Endothelial cell (in vitro differentiated cells): ENCODE data around the gene SYTL1. TPM values are rescaled to one million over a fixed set of nuclear protein-coding genes. Genes with fewer than 3 reads are reported as not detected.
A peak's percentile ranks its signal among the peaks of the same experiment; 100 is the strongest.

ENCODE experiments used
- DNase-seq: peaks from one replicate; pipeline ENCODE4 v3.0.0; 2021; ENCODE audit warnings: low spot score
- H3K27ac Mint-ChIP-seq: one replicate; pipeline ENCODE4 v1.8.0; 2021; ENCODE audit warnings: mixed read lengths, inconsistent platforms; ENCODE audit not compliant: unreplicated experiment
- H3K27me3 Mint-ChIP-seq: one replicate; pipeline ENCODE4 v1.8.0; 2021; ENCODE audit warnings: mild to moderate bottlenecking, moderate library complexity, mixed read lengths, inconsistent platforms; ENCODE audit not compliant: unreplicated experiment
- H3K36me3 Mint-ChIP-seq: one replicate; pipeline ENCODE4 v1.8.0; 2021; ENCODE audit warnings: mild to moderate bottlenecking, low read depth, mixed read lengths, inconsistent platforms; ENCODE audit not compliant: unreplicated experiment
- H3K4me1 Mint-ChIP-seq: one replicate; pipeline ENCODE4 v1.8.0; 2021; ENCODE audit warnings: mild to moderate bottlenecking, mixed read lengths, inconsistent platforms; ENCODE audit not compliant: unreplicated experiment
- H3K4me3 Mint-ChIP-seq: one replicate; pipeline ENCODE4 v1.8.0; 2021; ENCODE audit warnings: mild to moderate bottlenecking, mixed read lengths, inconsistent platforms; ENCODE audit not compliant: unreplicated experiment
- H3K9me3 Mint-ChIP-seq: one replicate; pipeline ENCODE4 v1.8.0; 2021; ENCODE audit warnings: mixed read lengths, inconsistent platforms; ENCODE audit not compliant: unreplicated experiment
- total RNA-seq: library from RNA; stranded (reverse); fragmentation: NEBNext Ultra II Directional; extraction: Animal tissue kit (Norgen Biotek cat#: 25700); gene quantifications from one replicate; pipeline ENCODE4 v1.2.1, GENCODE V29; 2021; ENCODE audit not compliant: unreplicated experiment
- TF ChIP-seq, protein P1 (sequence below): fragments of 200-600 bp; sonication (generic); IDR thresholded peaks from one replicate; pipeline ENCODE4 v1.5.0; 2021; ENCODE audit warnings: antibody characterized with exemption; ENCODE audit not compliant: unreplicated experiment

SYTL1 gene
- total RNA-seq, 1 donor from 2014 or later, result 1.3 TPM

DNA sequence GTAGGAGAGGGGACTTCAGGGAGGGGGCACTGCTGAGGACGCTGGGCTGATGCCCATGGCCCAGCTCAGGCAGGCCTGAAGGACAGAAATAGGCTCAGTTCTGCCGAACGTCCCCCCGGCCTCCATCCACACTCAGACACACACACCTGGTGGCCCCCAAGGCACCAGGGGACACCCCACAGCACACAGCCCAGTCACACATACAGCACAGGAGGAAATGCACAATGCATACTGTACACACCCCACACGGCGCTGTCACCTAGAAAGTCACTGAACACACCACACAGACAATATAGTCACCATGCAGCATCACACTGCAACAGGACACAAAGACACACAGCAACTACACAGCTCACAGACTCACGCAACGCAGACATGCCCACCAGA, 562 bp downstream of the SYTL1 start:
- H3K9me3 Mint-ChIP-seq, result no peaks in the 10 kb centered on the region
- H3K4me3 Mint-ChIP-seq, result no peak overlapping the region
- no peak overlapping the region for H3K27ac Mint-ChIP-seq
- no peak for DNase-seq
- H3K27me3 Mint-ChIP-seq, result peaks cover 19% of the 10 kb centered on the region
- H3K4me1 Mint-ChIP-seq, result peaks cover 32% of the 10 kb centered on the region
- TF ChIP-seq, protein P1, sequence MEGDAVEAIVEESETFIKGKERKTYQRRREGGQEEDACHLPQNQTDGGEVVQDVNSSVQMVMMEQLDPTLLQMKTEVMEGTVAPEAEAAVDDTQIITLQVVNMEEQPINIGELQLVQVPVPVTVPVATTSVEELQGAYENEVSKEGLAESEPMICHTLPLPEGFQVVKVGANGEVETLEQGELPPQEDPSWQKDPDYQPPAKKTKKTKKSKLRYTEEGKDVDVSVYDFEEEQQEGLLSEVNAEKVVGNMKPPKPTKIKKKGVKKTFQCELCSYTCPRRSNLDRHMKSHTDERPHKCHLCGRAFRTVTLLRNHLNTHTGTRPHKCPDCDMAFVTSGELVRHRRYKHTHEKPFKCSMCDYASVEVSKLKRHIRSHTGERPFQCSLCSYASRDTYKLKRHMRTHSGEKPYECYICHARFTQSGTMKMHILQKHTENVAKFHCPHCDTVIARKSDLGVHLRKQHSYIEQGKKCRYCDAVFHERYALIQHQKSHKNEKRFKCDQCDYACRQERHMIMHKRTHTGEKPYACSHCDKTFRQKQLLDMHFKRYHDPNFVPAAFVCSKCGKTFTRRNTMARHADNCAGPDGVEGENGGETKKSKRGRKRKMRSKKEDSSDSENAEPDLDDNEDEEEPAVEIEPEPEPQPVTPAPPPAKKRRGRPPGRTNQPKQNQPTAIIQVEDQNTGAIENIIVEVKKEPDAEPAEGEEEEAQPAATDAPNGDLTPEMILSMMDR, result no peak
- no peaks in the 10 kb centered on the region for H3K36me3 Mint-ChIP-seq

DNA sequence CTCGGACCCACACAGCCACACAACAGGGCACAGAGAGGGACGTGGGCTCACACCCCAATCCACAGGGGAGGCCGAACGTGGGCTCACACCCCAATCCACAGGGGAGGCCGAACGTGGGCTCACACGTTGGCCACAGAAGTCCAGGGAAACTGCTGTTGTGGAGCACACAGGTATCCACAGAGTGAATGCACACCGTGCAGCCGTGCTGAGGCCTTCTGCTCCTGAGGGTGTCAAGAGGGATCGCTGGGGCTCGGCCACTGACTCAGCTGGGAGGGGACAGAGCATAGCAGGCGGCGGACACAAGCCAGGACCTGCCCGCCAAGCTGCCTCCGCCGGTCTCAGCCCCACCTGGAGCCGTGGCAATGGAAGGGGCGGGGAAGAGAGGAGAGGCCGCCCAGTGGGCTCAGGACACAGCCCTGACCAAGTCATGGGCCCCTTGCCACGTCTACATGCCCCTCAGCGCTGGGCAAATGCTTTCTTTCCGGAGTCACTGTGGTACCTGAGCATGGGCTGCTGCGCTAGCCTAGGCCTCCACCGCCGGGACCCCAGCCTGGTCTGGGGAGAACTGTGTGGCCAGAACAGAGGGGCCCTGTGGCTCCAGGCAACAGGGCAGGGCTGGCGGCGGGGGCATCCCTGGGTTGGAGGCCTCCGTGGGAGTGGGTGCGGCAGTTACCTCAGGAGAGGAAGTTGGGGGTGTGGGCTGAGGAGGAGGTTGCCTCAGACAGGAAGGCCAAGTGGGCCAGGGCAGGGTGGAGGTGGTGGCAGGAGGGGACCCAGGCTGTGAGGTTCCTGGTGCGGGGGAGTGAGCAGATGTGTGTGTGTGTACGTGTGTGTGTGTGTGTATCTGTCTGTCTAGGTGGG, 1.2 kb downstream of the SYTL1 start:
- Mint-ChIP-seq H3K4me1 (peaks cover 32% of the 10 kb centered on the region), H3K27me3 (peaks cover 19% of the 10 kb centered on the region), H3K36me3 (no peaks in the 10 kb centered on the region), H3K4me3 (peak overlapping the region; percentile 31), H3K9me3 (no peaks in the 10 kb centered on the region), H3K27ac (no peak overlapping the region)
- TF ChIP-seq, protein P1, result no peak
- no peak for DNase-seq

DNA sequence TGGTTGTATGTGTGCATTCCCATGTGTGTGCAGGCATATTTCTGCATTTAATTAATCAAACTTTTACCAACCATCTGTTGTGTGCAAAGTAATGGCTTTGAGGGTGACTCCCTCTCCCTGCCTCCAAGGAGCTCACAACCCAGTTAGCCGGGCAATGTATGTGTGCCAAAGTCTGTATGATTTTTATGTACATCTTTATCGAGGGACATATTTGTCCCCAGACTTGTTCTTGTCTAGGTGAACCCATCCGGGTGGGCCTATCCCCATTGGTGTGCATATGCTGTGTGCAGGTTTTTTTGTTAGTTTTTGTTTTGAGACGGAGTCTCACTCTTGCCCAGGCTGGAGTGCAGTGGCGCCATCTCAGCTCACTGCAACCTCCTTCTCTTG, 1.8 kb downstream of the SYTL1 start:
- Mint-ChIP-seq H3K4me1 (peaks cover 29% of the 10 kb centered on the region), H3K9me3 (no peaks in the 10 kb centered on the region), H3K27ac (no peak overlapping the region), H3K4me3 (peak overlapping the region; percentile 31), H3K27me3 (peaks cover 17% of the 10 kb centered on the region), H3K36me3 (no peaks in the 10 kb centered on the region)
- TF ChIP-seq, protein P1, result no peak
- DNase-seq, result no peak

DNA sequence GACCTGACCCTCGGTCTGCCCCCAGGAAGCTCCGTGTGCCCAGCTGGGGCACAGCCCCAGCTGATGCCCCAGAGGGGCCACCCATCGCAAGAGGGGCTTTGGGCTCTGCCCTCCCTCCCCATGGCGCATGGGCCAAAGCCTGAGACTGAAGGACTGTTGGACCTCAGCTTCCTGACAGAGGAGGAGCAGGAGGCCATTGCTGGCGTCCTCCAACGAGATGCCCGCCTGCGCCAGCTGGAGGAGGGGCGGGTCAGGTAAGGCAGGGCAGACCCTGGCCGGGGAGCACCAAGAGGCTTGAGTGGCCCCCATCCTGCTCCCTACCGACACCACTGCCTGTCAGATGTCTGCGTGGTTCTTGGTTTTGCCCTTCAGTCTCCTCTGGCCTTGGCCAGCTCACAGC, 3.5 kb downstream of the SYTL1 start:
- peaks cover 12% of the 10 kb centered on the region for H3K27me3 Mint-ChIP-seq
- no peak overlapping the region for H3K27ac Mint-ChIP-seq
- H3K4me1 Mint-ChIP-seq, result peaks cover 17% of the 10 kb centered on the region
- no peaks in the 10 kb centered on the region for H3K36me3 Mint-ChIP-seq
- TF ChIP-seq, protein P1, result no peak
- no peak for DNase-seq
- H3K4me3 Mint-ChIP-seq, result no peak overlapping the region
- H3K9me3 Mint-ChIP-seq, result no peaks in the 10 kb centered on the region

DNA sequence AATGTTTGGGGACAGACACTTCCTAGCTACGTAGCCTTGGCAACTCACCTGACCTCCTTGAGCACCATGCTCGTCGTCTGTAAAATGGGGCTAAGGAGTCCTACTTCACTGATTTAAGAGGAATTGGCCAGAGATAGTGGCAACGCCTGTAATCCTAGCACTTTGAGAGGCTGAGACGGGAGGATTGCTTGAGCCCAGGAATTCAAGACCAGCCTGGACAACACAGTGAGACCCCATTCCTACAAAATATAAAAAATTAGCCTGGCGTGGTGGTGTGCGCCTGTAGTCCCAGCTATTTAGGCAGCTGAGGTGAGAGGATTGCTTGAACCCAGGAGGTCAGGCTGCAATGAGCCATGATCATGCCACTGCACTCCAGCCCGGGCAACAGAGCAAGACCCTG, 4.5 kb downstream of the SYTL1 start:
- H3K4me3 Mint-ChIP-seq, result no peak overlapping the region
- no peak overlapping the region for H3K27ac Mint-ChIP-seq

More for the DNA sequence above, 4.5 kb downstream of the SYTL1 start:
- Mint-ChIP-seq H3K9me3 (no peaks in the 10 kb centered on the region), H3K36me3 (no peaks in the 10 kb centered on the region), H3K27me3 (peaks cover 12% of the 10 kb centered on the region), H3K4me1 (peaks cover 15% of the 10 kb centered on the region)
- TF ChIP-seq, protein P1, result no peak
- DNase-seq, result no peak
